ENCODE results near the gene PSAP. TPM values are rescaled to one million over a fixed set of nuclear protein-coding genes. Genes with fewer than 3 reads are reported as not detected.

Gene PSAP
- total RNA-seq, 1 experiment from 2014 or later: 336 TPM

DNA sequence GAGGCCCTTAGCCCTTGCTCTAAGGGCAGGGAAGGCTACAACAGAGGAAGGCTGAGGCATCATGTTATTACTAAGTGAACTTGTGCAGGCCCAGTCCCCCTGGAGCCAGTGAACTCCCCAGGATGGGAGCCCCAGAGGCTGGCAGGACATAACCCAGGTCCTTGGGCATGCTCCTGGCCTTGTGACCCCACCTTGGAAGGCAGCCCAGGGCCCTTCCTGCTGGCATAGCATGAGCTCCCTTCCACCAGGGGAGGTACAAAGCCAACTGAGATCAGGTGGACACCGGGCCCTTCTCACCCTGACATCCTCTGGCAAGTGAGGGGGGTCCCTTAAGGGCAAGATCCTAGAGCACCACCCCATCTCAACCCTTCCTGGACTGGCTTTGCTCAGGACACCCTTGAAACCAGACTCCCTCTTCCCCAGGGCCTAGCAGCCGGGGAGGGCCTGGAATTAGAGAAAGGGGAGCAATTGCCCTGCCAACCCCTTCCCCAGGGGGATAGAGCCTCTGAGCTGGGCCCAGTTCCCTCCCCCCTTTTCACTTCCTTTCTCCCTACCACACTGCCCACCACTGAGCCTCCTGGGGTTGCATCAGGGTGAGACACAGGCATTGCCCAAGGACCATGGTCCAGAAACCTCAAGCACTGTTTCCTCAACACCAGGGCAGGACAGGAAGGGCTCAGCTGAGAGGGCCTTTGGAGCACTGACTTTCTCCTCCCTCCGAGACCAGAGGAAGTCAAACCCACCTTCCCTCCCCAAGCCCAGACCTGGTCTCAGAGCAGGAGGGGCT, 75.9 kb downstream of the PSAP start:
- H3K18ac ChIP-seq (ENCODE audit: insufficient read length, low read depth, low read length): no peak overlapping the region
- no CpG with 5 or more reads among the region's 3 CpGs for WGBS (ENCODE audit: extremely low coverage, insufficient read length, low lambda C conversion rate)
- H3K9me3 ChIP-seq (ENCODE audit: control insufficient read depth, low read depth, low read length): no peaks in the 10 kb centered on the region
- peaks cover 0 to 3% of the 10 kb centered on the region in 2 experiments; a peak in 1 of 5 replicates for H3K9me3 Mint-ChIP-seq
- no peaks in the 10 kb centered on the region for H4K20me1 ChIP-seq (ENCODE audit: control insufficient read depth, insufficient read depth, insufficient read length)
- no peak overlapping the region for H3K27ac ChIP-seq (ENCODE audit: insufficient read length, low read depth, low read length)
- no peak overlapping the region for H2BK5ac ChIP-seq (ENCODE audit: insufficient read length, low read length)
- H3K4ac ChIP-seq (ENCODE audit: low read depth, low read length): no peak overlapping the region
- no peaks in the 10 kb centered on the region for H3K4me1 ChIP-seq (ENCODE audit: insufficient read depth, low read length)
- H3T11ph ChIP-seq (ENCODE audit: low read length): no peak overlapping the region
- no peaks in the 10 kb centered on the region for H3K23me2 ChIP-seq (ENCODE audit: insufficient read length, low read depth, low read length, poor library complexity, severe bottlenecking)
- no peak overlapping the region for H3K14ac ChIP-seq (ENCODE audit: insufficient read depth, low read length)
- H2AK5ac ChIP-seq (ENCODE audit: insufficient read length, low read length): no peak overlapping the region
- H3K4me3 Mint-ChIP-seq: no peak overlapping the region; a peak in 1 of 5 replicates
- H3K4me1 Mint-ChIP-seq: peaks cover 3 to 4% of the 10 kb centered on the region in 2 experiments; a peak in 2 of 4 replicates
- H2BK15ac ChIP-seq (ENCODE audit: low read depth, low read length): no peak overlapping the region
- DNase-seq: no peak
- H3K79me2 ChIP-seq (ENCODE audit: insufficient read depth, low read length): no peaks in the 10 kb centered on the region
- no peak overlapping the region for H2BK120ac ChIP-seq (ENCODE audit: low read depth, low read length, poor library complexity, severe bottlenecking)
- H2AFZ ChIP-seq (ENCODE audit: low read length): no peak overlapping the region
- no peak overlapping the region for H3K4me2 ChIP-seq (ENCODE audit: insufficient read depth, insufficient read length, low read length)
- TF ChIP-seq, protein P1, sequence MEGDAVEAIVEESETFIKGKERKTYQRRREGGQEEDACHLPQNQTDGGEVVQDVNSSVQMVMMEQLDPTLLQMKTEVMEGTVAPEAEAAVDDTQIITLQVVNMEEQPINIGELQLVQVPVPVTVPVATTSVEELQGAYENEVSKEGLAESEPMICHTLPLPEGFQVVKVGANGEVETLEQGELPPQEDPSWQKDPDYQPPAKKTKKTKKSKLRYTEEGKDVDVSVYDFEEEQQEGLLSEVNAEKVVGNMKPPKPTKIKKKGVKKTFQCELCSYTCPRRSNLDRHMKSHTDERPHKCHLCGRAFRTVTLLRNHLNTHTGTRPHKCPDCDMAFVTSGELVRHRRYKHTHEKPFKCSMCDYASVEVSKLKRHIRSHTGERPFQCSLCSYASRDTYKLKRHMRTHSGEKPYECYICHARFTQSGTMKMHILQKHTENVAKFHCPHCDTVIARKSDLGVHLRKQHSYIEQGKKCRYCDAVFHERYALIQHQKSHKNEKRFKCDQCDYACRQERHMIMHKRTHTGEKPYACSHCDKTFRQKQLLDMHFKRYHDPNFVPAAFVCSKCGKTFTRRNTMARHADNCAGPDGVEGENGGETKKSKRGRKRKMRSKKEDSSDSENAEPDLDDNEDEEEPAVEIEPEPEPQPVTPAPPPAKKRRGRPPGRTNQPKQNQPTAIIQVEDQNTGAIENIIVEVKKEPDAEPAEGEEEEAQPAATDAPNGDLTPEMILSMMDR (conservative IDR thresholded peaks at IDR 0.05): no peak
- H3K9ac ChIP-seq (ENCODE audit: extremely low read depth, insufficient read length, low read length): no peak overlapping the region
- no peaks in the 10 kb centered on the region; a peak in 1 of 7 replicates for H3K36me3 Mint-ChIP-seq (ENCODE audit: insufficient read depth in 1 of 3, low read depth in 3 of 3)
- H3K27me3 ChIP-seq (ENCODE audit: insufficient read depth, low read length): peaks cover 5% of the 10 kb centered on the region; the same call in 1 of the 2 replicates
- H3K23ac ChIP-seq (ENCODE audit: insufficient read length, low read depth, low read length): no peak overlapping the region
- no peak overlapping the region for H3K27ac Mint-ChIP-seq
- H3K27me3 Mint-ChIP-seq (ENCODE audit: low read depth): peaks cover 40% of the 10 kb centered on the region
- H4K8ac ChIP-seq (replicated peaks; ENCODE audit: insufficient read length, low read depth, low read length): no peak overlapping the region
- no peak overlapping the region for H2BK12ac ChIP-seq (ENCODE audit: insufficient read length, low read depth, low read length)
- no peaks in the 10 kb centered on the region for H3K79me1 ChIP-seq (ENCODE audit: insufficient read depth, low read depth, low read length, poor library complexity, severe bottlenecking)
- no peak overlapping the region for H4K91ac ChIP-seq (ENCODE audit: insufficient read length, low read depth, low read length)
- H3K56ac ChIP-seq (ENCODE audit: insufficient read length, low read depth, low read length): no peak overlapping the region
- H4K5ac ChIP-seq (ENCODE audit: insufficient read length, low read depth, low read length): no peak overlapping the region
- H2BK20ac ChIP-seq (ENCODE audit: low read depth, low read length, poor library complexity, severe bottlenecking): no peak overlapping the region

Data from H9 (cell line).